ENCODE measurements around the gene SMPD4. TPM values are rescaled to one million over a fixed set of nuclear protein-coding genes. Genes with fewer than 3 reads are reported as not detected.
A peak's percentile ranks its signal among the peaks of the same experiment; 100 is the strongest.
"Not testable (repeated sequence)": the region's sequence is repeated elsewhere in the genome, so short reads cannot be mapped to it uniquely, and the experiment has no call there.

The SMPD4 gene
- total and polyA plus RNA-seq, 2 of the 8 experiments (the other 6 are each of a cell fraction or from before 2014, with no cell fraction given): 102 to 106 TPM

DNA sequence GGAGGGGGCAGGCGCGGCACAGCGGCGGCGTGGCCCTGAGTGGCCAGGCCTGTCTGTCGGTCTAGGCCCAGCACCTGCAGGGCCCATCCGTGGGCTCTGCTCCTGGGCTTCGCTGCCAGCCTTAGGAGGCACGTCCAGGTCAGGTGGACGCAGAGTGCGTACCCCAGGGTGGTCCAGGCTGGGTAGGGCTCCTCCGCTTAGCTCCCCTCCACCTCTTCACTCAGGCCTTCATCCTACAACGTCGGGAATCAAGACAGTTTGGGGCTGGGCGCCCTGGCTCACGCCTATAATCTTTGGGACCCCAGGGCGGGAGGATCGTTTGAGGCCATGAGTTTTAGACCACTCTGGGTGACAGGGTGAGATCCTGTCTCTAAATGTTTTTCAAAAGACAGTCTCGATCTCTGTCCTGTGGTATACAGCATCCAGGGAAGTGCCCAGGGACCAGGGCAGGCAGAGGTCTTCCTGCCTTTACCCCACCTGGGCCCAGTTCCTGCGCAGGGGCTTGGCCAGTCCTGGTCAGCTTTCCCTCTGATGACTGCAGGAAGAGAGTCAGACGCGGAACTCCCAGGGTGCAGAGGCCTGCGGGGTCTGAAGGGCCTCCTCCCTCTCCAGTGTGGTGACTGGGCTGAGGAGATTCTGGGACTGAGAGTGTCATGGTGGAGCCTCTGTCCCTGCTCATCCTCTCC, 1.6 kb upstream of the SMPD4 start:
- not testable (repeated sequence) for H2BK5ac ChIP-seq (ENCODE audit: low read depth, low read length); H2AK5ac ChIP-seq (ENCODE audit: low read depth, low read length); H3K9me3 ChIP-seq (ENCODE audit: insufficient read depth in 2 of 2, low read depth in 1 of 2, low read length in 1 of 2); H3K36me3 ChIP-seq (ENCODE audit: control insufficient read depth in 2 of 4, insufficient read depth in 4 of 4, low read length in 3 of 4); H4K8ac ChIP-seq (ENCODE audit: extremely low read depth, insufficient read depth, low read length); H3K18ac ChIP-seq (ENCODE audit: extremely low read depth, low read length); H4K91ac ChIP-seq (replicated peaks; ENCODE audit: insufficient read length, low read length); H2BK15ac ChIP-seq (ENCODE audit: low read length); H2BK120ac ChIP-seq (replicated peaks; ENCODE audit: low read depth, low read length); H3K4ac ChIP-seq (replicated peaks; ENCODE audit: insufficient read length, low read depth, low read length); H2BK20ac ChIP-seq (ENCODE audit: low read length); H3K23me2 ChIP-seq (ENCODE audit: low read depth, low read length); H3K23ac ChIP-seq (ENCODE audit: insufficient read length); H3K4me1 ChIP-seq (replicated peaks in 1 of 4; ENCODE audit: control insufficient read depth in 3 of 4, insufficient read depth in 4 of 4, low read length in 3 of 4); H2AFZ ChIP-seq (ENCODE audit: low read length); H3K27me3 ChIP-seq (replicated peaks in 1 of 4; ENCODE audit: control insufficient read depth in 3 of 4, extremely low read depth in 1 of 4, insufficient read depth in 3 of 4, low read length in 3 of 4); H2BK12ac ChIP-seq (ENCODE audit: low read depth, low read length); H4K5ac ChIP-seq (ENCODE audit: insufficient read length, low read depth, low read length); H3K14ac ChIP-seq (ENCODE audit: insufficient read length); H4K20me1 ChIP-seq (replicated peaks in 1 of 2; ENCODE audit: control insufficient read depth in 1 of 2, insufficient read depth in 2 of 2, low read length in 2 of 2); H3K79me1 ChIP-seq (ENCODE audit: low read depth, low read length); DNase-seq (ENCODE audit: low read depth in 1 of 2, low spot score in 2 of 2); H3K56ac ChIP-seq (replicated peaks; ENCODE audit: insufficient read length, low read depth, low read length); H3K27ac ChIP-seq (ENCODE audit: low read depth, low read length); FAIRE-seq
- WGBS, 2 experiments (ENCODE audit: extremely low coverage in 1 of 2, insufficient coverage in 1 of 2, insufficient read length in 1 of 2, insufficient replicate concordance in 2 of 2, low coverage in 1 of 2, low lambda C conversion rate in 2 of 2, missing lambda C conversion rate in 1 of 2): 59% methylated on average over 9 of the region's 23 CpGs; no CpG with 5 or more reads in 1 of the 2 experiments
- Histone ChIP-seq H3K79me2 (ENCODE audit: control insufficient read depth in 1 of 2, insufficient read depth in 2 of 2, low read length in 2 of 2) (peaks cover 14 to 37% of the 10 kb centered on the region in 2 experiments), H3K4me2 (ENCODE audit: insufficient read depth in 1 of 2, low read depth in 2 of 2, low read length in 2 of 2) (peak overlapping the region; percentile 80 to 84), H3K4me3 (ENCODE audit: extremely low read depth in 1 of 4, insufficient read depth in 2 of 4, low read depth in 3 of 4, low read length in 4 of 4) (peak overlapping the region; percentile 24 to 98 (median 44)), H3K9ac (replicated peaks in 1 of 4; ENCODE audit: extremely low read depth in 1 of 4, low read depth in 3 of 4, low read length in 3 of 4) (peak overlapping the region in 1 of 4 experiments; percentile 51; a peak in 2 of 7 replicates)
- ChIA-PET POLR2A (ENCODE audit: partially characterized antibody) (interaction anchor here (1.4 to 1.7 kb wide), 3 partner anchors 9 to 150 kb away, joined by 3 to 9 read pairs (median 7); no protein-coding TSS in a partner anchor), CTCF (ENCODE audit: partially characterized antibody) (interaction anchor here (1.0 to 3.9 kb wide), 2 partner anchors 38 to 151 kb away, joined by 4 to 28 read pairs; partner anchors contain the start of gene CCDC74B)
